Right forelimb (tissue), 1 donor: ENCODE results near the gene TMEM140.

Experiments used
- DNase-seq: peaks from one replicate; pipeline ENCODE4 v3.0.0-alpha.2; 2018

TMEM140 gene

GRCh38 chr7:135177028-135177696 is 29.3 kb downstream of the TMEM140 start:
- no peak for DNase-seq

- no peak for DNase-seq
Measured at GRCh38 chr7:135178364-135178763, 30.5 kb downstream of the TMEM140 start.

GRCh38 chr7:135179321-135179925 is 31.6 kb downstream of the TMEM140 start:
- DNase-seq: no peak

GRCh38 chr7:135180122-135180521 is 32.2 kb downstream of the TMEM140 start:
- no peak for DNase-seq

GRCh38 chr7:135181261-135181928 is 33.5 kb downstream of the TMEM140 start:
- no peak for DNase-seq

GRCh38 chr7:135181929-135182678 is 34.2 kb downstream of the TMEM140 start:
- no peak for DNase-seq

- no peak for DNase-seq
Measured at GRCh38 chr7:135183478-135183877, 35.6 kb downstream of the TMEM140 start.

GRCh38 chr7:135184254-135184841 is 36.5 kb downstream of the TMEM140 start:
- no peak for DNase-seq

- no peak for DNase-seq
Measured at GRCh38 chr7:135185471-135186260, 37.8 kb downstream of the TMEM140 start.

- no peak for DNase-seq
Measured at GRCh38 chr7:135186261-135186540, 38.3 kb downstream of the TMEM140 start.

- no peak for DNase-seq
Measured at GRCh38 chr7:135186841-135187253, 39.0 kb downstream of the TMEM140 start.

- no peak for DNase-seq
Measured at GRCh38 chr7:135188298-135188984, 40.6 kb downstream of the TMEM140 start.

- no peak for DNase-seq
Measured at GRCh38 chr7:135189221-135189662, 41.4 kb downstream of the TMEM140 start.

GRCh38 chr7:135189961-135190360 is 42.1 kb downstream of the TMEM140 start:
- no peak for DNase-seq

GRCh38 chr7:135190703-135191102 is 42.8 kb downstream of the TMEM140 start:
- no peak for DNase-seq

GRCh38 chr7:135192914-135193536 is 45.2 kb downstream of the TMEM140 start:
- no peak for DNase-seq

- no peak for DNase-seq
Measured at GRCh38 chr7:135193615-135194081, 45.8 kb downstream of the TMEM140 start.

GRCh38 chr7:135194494-135195095 is 46.7 kb downstream of the TMEM140 start:
- DNase-seq: no peak

GRCh38 chr7:135195156-135195555 is 47.3 kb downstream of the TMEM140 start:
- no peak for DNase-seq

GRCh38 chr7:135195968-135196629 is 48.2 kb downstream of the TMEM140 start:
- DNase-seq: no peak
